Measurements from ENCODE around the gene ZNHIT6. TPM values are rescaled to one million over a fixed set of nuclear protein-coding genes. Genes with fewer than 3 reads are reported as not detected.

ZNHIT6 gene
- total RNA-seq, 4 donors from 2014 or later = 6.6 to 11.4 (median 7.8) TPM

GRCh38 chr1:85707267-85707989, 805 bp downstream of the ZNHIT6 start:
- intact Hi-C loops (cut with DNase I; ENCODE audit: low total_unique reads) = loop anchor here (5.0 kb wide), 2 partner anchors 110 to 400 kb away; no protein-coding TSS in a partner anchor
- H3K4me3 ChIP-seq = peak overlapping the region; percentile 63 to 92 (median 78)
- in situ Hi-C loops (cut with MboI; ENCODE audit: low sequenced_read_pairs in 4 of 4) = no loop called here
- H3K27ac ChIP-seq = peak overlapping the region; percentile 80 to 91 (median 88)
- no peak for TF ChIP-seq POLR2A (IDR thresholded peaks at IDR 0.05)
- TF ChIP-seq CTCF (IDR thresholded peaks at IDR 0.05 in 4 of 5, conservative IDR thresholded peaks at IDR 0.05 in 1 of 5) = no peak
- no peaks in the 10 kb centered on the region for H3K27me3 ChIP-seq
- H3K4me1 ChIP-seq = peaks cover 11 to 19% of the 10 kb centered on the region in 2 donors
- peaks cover 0 to 16% of the 10 kb centered on the region in 2 donors for H3K36me3 ChIP-seq
- no peaks in the 10 kb centered on the region for H3K9me3 ChIP-seq
- DNase-seq (no peak), ATAC-seq (peak in 1 of 2 donors; percentile 45)

DNA sequence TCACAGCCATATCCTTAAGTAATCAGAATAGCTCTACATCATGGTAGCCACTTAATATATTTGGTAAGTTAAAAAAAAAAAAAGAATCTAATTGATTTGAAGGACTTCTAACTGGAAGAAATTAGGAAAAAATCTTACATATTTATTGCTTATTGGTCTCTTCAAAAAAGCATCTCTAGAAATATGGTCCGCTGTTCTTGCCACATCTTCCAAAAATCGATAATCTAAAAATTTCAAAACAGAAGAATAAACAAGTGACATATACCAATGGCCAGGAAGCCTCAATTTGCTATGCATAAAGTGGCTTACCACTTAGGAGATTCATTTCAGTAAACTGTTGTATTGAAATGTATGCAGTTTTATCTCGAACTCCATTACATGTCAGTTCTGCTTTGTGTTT, 2.3 kb downstream of the ZNHIT6 start:
- no peak for TF ChIP-seq POLR2A (IDR thresholded peaks at IDR 0.05)
- no peak for TF ChIP-seq CTCF (IDR thresholded peaks at IDR 0.05 in 4 of 5, conservative IDR thresholded peaks at IDR 0.05 in 1 of 5)
- Histone ChIP-seq H3K4me1 (peaks cover 11 to 19% of the 10 kb centered on the region in 2 donors), H3K27ac (no peak overlapping the region), H3K36me3 (peaks cover 0 to 31% of the 10 kb centered on the region in 2 donors), H3K9me3 (no peaks in the 10 kb centered on the region), H3K27me3 (no peaks in the 10 kb centered on the region), H3K4me3 (no peak overlapping the region)
- in situ Hi-C loops (cut with MboI; ENCODE audit: low sequenced_read_pairs in 4 of 4) = no loop called here
- intact Hi-C loops (cut with DNase I; ENCODE audit: low total_unique reads) = loop anchor here (5.0 kb wide), 2 partner anchors 109 to 399 kb away; no protein-coding TSS in a partner anchor
- DNase-seq = no peak
- no peak for ATAC-seq

GRCh38 chr1:85700422-85700821, 7.8 kb downstream of the ZNHIT6 start:
- intact Hi-C loops (cut with DNase I; ENCODE audit: low total_unique reads) (no loop called here), in situ Hi-C loops (cut with MboI; ENCODE audit: low sequenced_read_pairs in 4 of 4) (no loop called here)
- Histone ChIP-seq H3K9me3 (no peaks in the 10 kb centered on the region), H3K4me1 (peaks cover 5 to 14% of the 10 kb centered on the region in 2 donors), H3K4me3 (no peak overlapping the region), H3K27ac (no peak overlapping the region), H3K27me3 (no peaks in the 10 kb centered on the region), H3K36me3 (peaks cover 0 to 31% of the 10 kb centered on the region in 2 donors)
- no peak for DNase-seq
- no peak for ATAC-seq
- TF ChIP-seq CTCF (IDR thresholded peaks at IDR 0.05 in 4 of 5, conservative IDR thresholded peaks at IDR 0.05 in 1 of 5) = no peak
- TF ChIP-seq POLR2A (IDR thresholded peaks at IDR 0.05) = no peak

- H3K4me1 ChIP-seq = peaks cover 5 to 14% of the 10 kb centered on the region in 2 donors
- H3K9me3 ChIP-seq = no peaks in the 10 kb centered on the region
- H3K36me3 ChIP-seq = peaks cover 0 to 28% of the 10 kb centered on the region in 2 donors
- intact Hi-C loops (cut with DNase I; ENCODE audit: low total_unique reads) = loop anchor here (10.0 kb wide), 1 partner anchor 203 kb away; no protein-coding TSS in a partner anchor
- ATAC-seq (no peak), DNase-seq (no peak)
- in situ Hi-C loops (cut with MboI; ENCODE audit: low sequenced_read_pairs in 4 of 4) = loop anchor here in 2 of 4 donors (10.0 kb wide), 2 partner anchors 113 to 393 kb away; partner anchors contain the start of gene CCN1 (in 1 of the 2)
- no peak overlapping the region for H3K27ac ChIP-seq
- TF ChIP-seq CTCF (IDR thresholded peaks at IDR 0.05 in 4 of 5, conservative IDR thresholded peaks at IDR 0.05 in 1 of 5) = no peak
- TF ChIP-seq POLR2A (IDR thresholded peaks at IDR 0.05) = no peak
- no peak overlapping the region for H3K4me3 ChIP-seq
- no peaks in the 10 kb centered on the region for H3K27me3 ChIP-seq
These were observed 10.3 kb downstream of the ZNHIT6 start for GRCh38 chr1:85697895-85698294.

Data from gastrocnemius medialis (tissue), 4 donors.